IMR-90 (cell line): ENCODE data around the gene STARD10. TPM values are rescaled to one million over a fixed set of nuclear protein-coding genes. Genes with fewer than 3 reads are reported as not detected.

Experiments used
- ATAC-seq: fragments of 200-7000 bp; cut with Tn5 transposase; 2 replicates; pipeline ENCODE4 v1.9.1; 2020; ENCODE audit warnings: low read depth, mild to moderate bottlenecking, moderate library complexity
- BruUV-seq: library from RNA; stranded (reverse); fragments of 400-500 nt; replicated peaks from 2 replicates; lab custom pipeline; 2021; lab: Mats Ljungman, UMichigan
- CTCF ChIA-PET: fragments of 300-600 bp; formaldehyde crosslinking; extraction: SDS; loops from one replicate; lab custom pipeline; 2021; ENCODE audit warnings: antibody characterized with exemption; lab: Yijun Ruan, JAX
- POLR2A ChIA-PET: fragments of 300-600 bp; sonication (Branson Sonifier 250); formaldehyde crosslinking; loops from one replicate; lab custom pipeline; 2022; ENCODE audit warnings: antibody characterized with exemption; ENCODE audit not compliant: unreplicated experiment; lab: Charles Lee
- DNase-seq: peaks from one replicate; pipeline ENCODE4 v3.0.0; 2013
- H2AFZ ChIP-seq: replicated peaks from 2 replicates; pipeline ENCODE3; 2013; ENCODE audit warnings: low read length, mild to moderate bottlenecking; ENCODE audit not compliant: poor library complexity
- H2AK5ac ChIP-seq: 2 replicates; pipeline ENCODE4 v1.6.1; 2013; ENCODE audit warnings: low read depth, low read length, inconsistent platforms
- H2AK9ac ChIP-seq: replicated peaks from 2 replicates; pipeline ENCODE3; 2013; ENCODE audit warnings: mild to moderate bottlenecking, low read depth, low read length, moderate library complexity; ENCODE audit not compliant: poor library complexity
- H2BK120ac ChIP-seq: 2 replicates; pipeline ENCODE4 v1.6.1; 2013; ENCODE audit warnings: low read depth, low read length, inconsistent platforms
- H2BK15ac ChIP-seq: 3 replicates; pipeline ENCODE4 v1.6.1; 2013; ENCODE audit warnings: low read depth, low read length, inconsistent platforms
- H2BK20ac ChIP-seq: 2 replicates; pipeline ENCODE4 v1.6.1; 2013; ENCODE audit warnings: low read depth, mild to moderate bottlenecking, inconsistent platforms, low read length, moderate library complexity
- H2BK5ac ChIP-seq: 2 replicates; pipeline ENCODE4 v1.6.1; 2013; ENCODE audit warnings: mild to moderate bottlenecking, low read depth, low read length, inconsistent platforms; ENCODE audit not compliant: poor library complexity, severe bottlenecking
- H3K14ac ChIP-seq: replicated peaks from 2 replicates; pipeline ENCODE4 v1.6.1; 2013; ENCODE audit warnings: low read depth, low read length, inconsistent platforms
- H3K18ac ChIP-seq: 2 replicates; pipeline ENCODE4 v1.6.1; 2013; ENCODE audit warnings: low read depth, low read length, control low read depth
- H3K23ac ChIP-seq: 2 replicates; pipeline ENCODE4 v1.6.1; 2013; ENCODE audit warnings: low read depth, low read length, inconsistent platforms
- H3K27ac ChIP-seq: 2 replicates; pipeline ENCODE4 v1.5.1; 2013; ENCODE audit warnings: mild to moderate bottlenecking, control low read depth, low read length; ENCODE audit not compliant: insufficient read depth
- H3K27me3 ChIP-seq: 2 replicates; pipeline ENCODE4 v1.6.1; 2013; ENCODE audit warnings: low read length; ENCODE audit not compliant: control insufficient read depth, insufficient read depth
- H3K36me3 ChIP-seq: 2 replicates; pipeline ENCODE4 v1.6.1; 2013; ENCODE audit warnings: low read length, mixed read lengths; ENCODE audit not compliant: control insufficient read depth, insufficient read depth
- H3K4ac ChIP-seq: 2 replicates; pipeline ENCODE4 v1.6.1; 2013; ENCODE audit warnings: low read depth, low read length, inconsistent platforms
- H3K4me1 ChIP-seq: 2 replicates; pipeline ENCODE4 v1.6.1; 2013; ENCODE audit warnings: low read length, mixed read lengths; ENCODE audit not compliant: control insufficient read depth, insufficient read depth
- H3K4me2 ChIP-seq: 2 replicates; pipeline ENCODE4 v1.6.1; 2013; ENCODE audit warnings: low read depth, mild to moderate bottlenecking, control low read depth, low read length, moderate library complexity
- H3K4me3 ChIP-seq: 2 replicates; pipeline ENCODE4 v1.5.1; 2013; ENCODE audit warnings: low read depth, mild to moderate bottlenecking, control low read depth, low read length, moderate library complexity; ENCODE audit not compliant: insufficient read depth
- H3K56ac ChIP-seq: 2 replicates; pipeline ENCODE4 v1.6.1; 2013; ENCODE audit warnings: low read length, inconsistent platforms; ENCODE audit not compliant: insufficient read depth; ENCODE audit errors: extremely low read depth
- H3K79me1 ChIP-seq, 2 experiments: 2 replicates each; pipeline ENCODE4 v1.6.1; 2013; ENCODE audit warnings: low read length in 2 of 2, inconsistent platforms in 1 of 2, low read depth in 1 of 2
- H3K9ac ChIP-seq: 2 replicates; pipeline ENCODE4 v1.6.1; 2013; ENCODE audit warnings: low read depth, low read length, control low read depth
- H3K9me1 ChIP-seq: 2 replicates; pipeline ENCODE4 v1.6.1; 2013; ENCODE audit warnings: low read length, inconsistent platforms; ENCODE audit not compliant: insufficient read depth
- H3K9me3 ChIP-seq: 2 replicates; pipeline ENCODE4 v1.6.1; 2013; ENCODE audit warnings: low read length; ENCODE audit not compliant: control insufficient read depth, insufficient read depth
- H4K20me1 ChIP-seq: 2 replicates; pipeline ENCODE4 v1.6.1; 2013; ENCODE audit warnings: low read length, inconsistent platforms; ENCODE audit not compliant: insufficient read depth
- H4K5ac ChIP-seq: 2 replicates; pipeline ENCODE4 v1.6.1; 2013; ENCODE audit warnings: mild to moderate bottlenecking, low read depth, low read length, control low read depth
- H4K8ac ChIP-seq, 2 experiments: 2 replicates each; pipeline ENCODE4 v1.6.1; 2013; ENCODE audit warnings: low read depth in 2 of 2, low read length in 2 of 2, control low read depth in 1 of 2, inconsistent platforms in 1 of 2
- H4K91ac ChIP-seq: 2 replicates; pipeline ENCODE4 v1.6.1; 2013; ENCODE audit warnings: low read depth, low read length, inconsistent platforms; ENCODE audit not compliant: insufficient read depth
- BHLHE40 ChIP-seq: fragments of 150-350 bp; IDR thresholded peaks from 2 replicates; pipeline ENCODE4 v1.6.1; 2016; ENCODE audit warnings: mild to moderate bottlenecking, low read depth, low read length
- CEBPB ChIP-seq: IDR thresholded peaks from 2 replicates; pipeline ENCODE4 v1.6.1; 2012; ENCODE audit warnings: low read depth, low read length, improper control_type of control experiment
- CHD1 ChIP-seq: IDR thresholded peaks from 2 replicates; pipeline ENCODE4 v1.6.1; 2012; ENCODE audit warnings: low read depth, low read length, improper control_type of control experiment
- MAFK ChIP-seq: IDR thresholded peaks from 2 replicates; pipeline ENCODE4 v1.6.1; 2012; ENCODE audit warnings: low read depth, low read length, improper control_type of control experiment
- MAZ ChIP-seq: IDR thresholded peaks from 2 replicates; pipeline ENCODE4 v1.6.1; 2012; ENCODE audit warnings: low read depth, mild to moderate bottlenecking, low read length, improper control_type of control experiment, moderate library complexity, borderline replicate concordance
- MXI1 ChIP-seq: IDR thresholded peaks from 2 replicates; pipeline ENCODE4 v1.6.1; 2012; ENCODE audit warnings: low read depth, mild to moderate bottlenecking, low read length, moderate library complexity, borderline replicate concordance
- NFE2L2 ChIP-seq: fragments of 150-350 bp; IDR thresholded peaks from 2 replicates; pipeline ENCODE4 v1.6.1; 2016; ENCODE audit warnings: low read depth, mild to moderate bottlenecking, low read length
- POLR2A ChIP-seq: IDR thresholded peaks from 2 replicates; pipeline ENCODE4 v1.6.1; 2012; ENCODE audit warnings: mild to moderate bottlenecking, low read depth, low read length
- RAD21 ChIP-seq: IDR thresholded peaks from 2 replicates; pipeline ENCODE4 v1.6.1; 2012; ENCODE audit warnings: low read length, improper control_type of control experiment
- RCOR1 ChIP-seq: IDR thresholded peaks from 2 replicates; pipeline ENCODE4 v1.6.1; 2012; ENCODE audit warnings: mild to moderate bottlenecking, low read length, improper control_type of control experiment; ENCODE audit not compliant: insufficient replicate concordance
- RFX5 ChIP-seq: IDR thresholded peaks from 2 replicates; pipeline ENCODE4 v1.8.0; 2012; ENCODE audit warnings: low read depth, mild to moderate bottlenecking, low read length, moderate library complexity
- whole genome bisulfite sequencing, 2 experiments: methylation state at CpG; one replicate each; pipeline versions ENCODE4 v1.1.5 to v1.1.7; 2013; ENCODE audit warnings: missing lambda C conversion rate in 2 of 2; ENCODE audit not compliant: insufficient read length in 1 of 2; ENCODE audit errors: extremely low coverage in 2 of 2; 5-methylcytosine and 5-hydroxymethylcytosine counted together
- dilution Hi-C: fragments of 300-500 bp; cut with HindIII; formaldehyde crosslinking; loops from one replicate; pipeline ENCODE4 v1.14.3; 2018; ENCODE audit warnings: low sequenced_read_pairs; ENCODE audit not compliant: unreplicated experiment
- in situ Hi-C: fragments of 300-500 bp; cut with MboI; formaldehyde crosslinking; loops from 3 replicates; pipeline ENCODE4 v1.14.3; 2019; ENCODE audit warnings: low sequenced_read_pairs, inconsistent platforms, mixed read lengths
- intact Hi-C: fragments of 100-400 bp; cut with micrococcal nuclease; formaldehyde crosslinking; loops from 2 replicates; pipeline ENCODE4 v1.10.0; 2022
- polyA plus RNA-seq, 3 experiments: library from polyadenylated mRNA; depleted of rRNA; stranded (reverse); fragments of >200 nt; gene quantifications; 2 replicates each; pipeline ENCODE4 v1.2.3, GENCODE V29; 2012; ENCODE audit warnings: low replicate concordance in 1 of 3
- total RNA-seq: library from RNA; depleted of rRNA; stranded (reverse); fragments of >200 nt; gene quantifications from 2 replicates; pipeline ENCODE4 v1.2.3, GENCODE V29; 2012
- TF ChIP-seq, protein P1 (sequence below): conservative IDR thresholded peaks from 2 replicates; pipeline ENCODE4 v1.5.1; 2012; ENCODE audit warnings: mild to moderate bottlenecking, low read depth, low read length, improper control_type of control experiment
- TF ChIP-seq, protein P2 (sequence below): fragments of 150-350 bp; IDR thresholded peaks from 2 replicates; pipeline ENCODE4 v1.6.1; 2017; ENCODE audit warnings: mild to moderate bottlenecking, antibody characterized with exemption, low read length, low read depth

STARD10 gene
- total and polyA plus RNA-seq, 2 of the 4 experiments (the other 2 are of a cell fraction), result 23.8 to 37.4 TPM

DNA sequence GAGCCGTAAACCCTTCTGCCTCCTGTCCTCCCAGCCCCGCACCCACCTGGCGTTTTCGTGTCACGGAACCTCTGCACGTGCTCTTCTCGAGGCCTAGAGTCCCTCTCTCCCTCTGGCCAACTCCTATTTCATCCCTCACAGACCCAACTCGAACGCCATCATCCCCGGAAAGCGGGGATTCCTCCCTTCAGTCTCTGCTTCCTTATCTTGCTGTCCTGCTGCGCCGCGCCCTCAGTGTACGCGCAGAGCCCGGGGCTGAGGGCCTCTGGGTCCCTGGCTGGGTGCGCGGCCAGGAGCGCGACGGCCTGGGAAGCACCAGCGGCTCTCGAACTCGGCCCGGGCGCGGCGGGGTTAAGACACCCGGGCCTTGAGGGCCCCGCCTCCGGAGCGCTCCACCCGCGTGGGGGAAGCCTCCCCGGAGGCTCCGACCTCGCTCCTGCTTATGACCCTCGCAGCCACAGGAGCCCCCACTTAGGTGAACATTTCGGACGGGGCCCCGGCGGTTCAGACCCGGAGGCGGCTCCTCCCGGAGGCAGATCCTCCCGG lies 20.0 kb upstream of the STARD10 start:
- dilution Hi-C loops (no loop called here), intact Hi-C loops (loop anchor here (1.0 to 5.0 kb wide), 2 partner anchors 62 to 89 kb away; partner anchors contain the start of gene ARAP1), in situ Hi-C loops (no loop called here)
- ATAC-seq, result peak; percentile 86
- H3K4me1 ChIP-seq, result peaks cover 22% of the 10 kb centered on the region
- H2AK5ac ChIP-seq, result peak overlapping the region; percentile 87
- 2% methylated on average over 32 of the region's 47 CpGs; no CpG with 5 or more reads in 1 of the 2 experiments for WGBS, 2 experiments
- BruUV-seq, result no TSS peak
- H3K9me1 ChIP-seq, result peaks cover 17% of the 10 kb centered on the region; the same call in 1 of the 2 replicates
- H2BK120ac ChIP-seq, result peak overlapping the region; percentile 100
- no peaks in the 10 kb centered on the region for H3K27me3 ChIP-seq
- H3K14ac ChIP-seq, result peak overlapping the region; percentile 97
- peak overlapping the region; percentile 93 for H2BK20ac ChIP-seq
- ChIA-PET CTCF (interaction anchor here (0.7 to 0.8 kb wide), 2 partner anchors 8 to 89 kb away, joined by 3 read pairs; no protein-coding TSS in a partner anchor), POLR2A (no interaction called here)
- no peaks in the 10 kb centered on the region for H3K9me3 ChIP-seq
- H3K56ac ChIP-seq, result peak overlapping the region; percentile 96
- H2AK9ac ChIP-seq, result peak overlapping the region; percentile 95
- H4K5ac ChIP-seq, result peak overlapping the region; percentile 89
- peak overlapping the region; percentile 89 for H3K4me2 ChIP-seq
- peak; percentile 66 for DNase-seq
- no peaks in the 10 kb centered on the region for H4K20me1 ChIP-seq
- peaks cover 11 to 66% of the 10 kb centered on the region in 2 experiments; a peak in 3 of 4 replicates for H3K79me1 ChIP-seq
- TF ChIP-seq MAFK, result no peak
- TF ChIP-seq RFX5, result no peak
- TF ChIP-seq, protein P1, sequence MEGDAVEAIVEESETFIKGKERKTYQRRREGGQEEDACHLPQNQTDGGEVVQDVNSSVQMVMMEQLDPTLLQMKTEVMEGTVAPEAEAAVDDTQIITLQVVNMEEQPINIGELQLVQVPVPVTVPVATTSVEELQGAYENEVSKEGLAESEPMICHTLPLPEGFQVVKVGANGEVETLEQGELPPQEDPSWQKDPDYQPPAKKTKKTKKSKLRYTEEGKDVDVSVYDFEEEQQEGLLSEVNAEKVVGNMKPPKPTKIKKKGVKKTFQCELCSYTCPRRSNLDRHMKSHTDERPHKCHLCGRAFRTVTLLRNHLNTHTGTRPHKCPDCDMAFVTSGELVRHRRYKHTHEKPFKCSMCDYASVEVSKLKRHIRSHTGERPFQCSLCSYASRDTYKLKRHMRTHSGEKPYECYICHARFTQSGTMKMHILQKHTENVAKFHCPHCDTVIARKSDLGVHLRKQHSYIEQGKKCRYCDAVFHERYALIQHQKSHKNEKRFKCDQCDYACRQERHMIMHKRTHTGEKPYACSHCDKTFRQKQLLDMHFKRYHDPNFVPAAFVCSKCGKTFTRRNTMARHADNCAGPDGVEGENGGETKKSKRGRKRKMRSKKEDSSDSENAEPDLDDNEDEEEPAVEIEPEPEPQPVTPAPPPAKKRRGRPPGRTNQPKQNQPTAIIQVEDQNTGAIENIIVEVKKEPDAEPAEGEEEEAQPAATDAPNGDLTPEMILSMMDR, result no peak
- TF ChIP-seq CHD1, result peak; percentile 90; the same call in 1 of the 2 replicates
- peak; percentile 94 for TF ChIP-seq BHLHE40
- peak; percentile 16; the same call in 1 of the 2 replicates for TF ChIP-seq MXI1
- no peak for TF ChIP-seq MAZ
- TF ChIP-seq POLR2A, result peak; percentile 88
- TF ChIP-seq, protein P2, sequence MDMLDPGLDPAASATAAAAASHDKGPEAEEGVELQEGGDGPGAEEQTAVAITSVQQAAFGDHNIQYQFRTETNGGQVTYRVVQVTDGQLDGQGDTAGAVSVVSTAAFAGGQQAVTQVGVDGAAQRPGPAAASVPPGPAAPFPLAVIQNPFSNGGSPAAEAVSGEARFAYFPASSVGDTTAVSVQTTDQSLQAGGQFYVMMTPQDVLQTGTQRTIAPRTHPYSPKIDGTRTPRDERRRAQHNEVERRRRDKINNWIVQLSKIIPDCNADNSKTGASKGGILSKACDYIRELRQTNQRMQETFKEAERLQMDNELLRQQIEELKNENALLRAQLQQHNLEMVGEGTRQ, result 0 out of 2 replicates have a peak, but pooled peaks have one; percentile 12
- TF ChIP-seq CEBPB, result no peak
- TF ChIP-seq NFE2L2, result no peak
- 0 out of 2 replicates have a peak, but pooled peaks have one; percentile 8 for TF ChIP-seq RAD21
- TF ChIP-seq RCOR1, result no peak
- H3K27ac ChIP-seq, result peak overlapping the region; percentile 99
- peak overlapping the region; percentile 89 for H3K4me3 ChIP-seq
- H3K36me3 ChIP-seq, result peaks cover 3% of the 10 kb centered on the region; the same call in 1 of the 2 replicates
- H2BK15ac ChIP-seq, result peak overlapping the region; percentile 89; the same call in 1 of the 3 replicates
- peak overlapping the region; percentile 92 for H3K23ac ChIP-seq
- H3K4ac ChIP-seq, result peak overlapping the region; percentile 96
- H4K91ac ChIP-seq, result peak overlapping the region; percentile 95
- H3K18ac ChIP-seq, result peak overlapping the region; percentile 96
- H2AFZ ChIP-seq, result peak overlapping the region; percentile 99
- H2BK5ac ChIP-seq, result peak overlapping the region; percentile 99
- peak overlapping the region; percentile 95 for H3K9ac ChIP-seq
- peak overlapping the region; percentile 64 to 94; a peak in 3 of 4 replicates for H4K8ac ChIP-seq
